HG03432 (cell line): ENCODE results near the gene FAM118A.
"Not testable (repeated sequence)": the region's sequence is repeated elsewhere in the genome, so short reads cannot be mapped to it uniquely, and the experiment has no call there.

Experiments
- ATAC-seq: cut with Tn5 transposase; IDR thresholded peaks from one replicate; pipeline ENCODE4 v1.9.1; 2021; ENCODE audit warnings: mild to moderate bottlenecking, moderate library complexity; ENCODE audit not compliant: unreplicated experiment

The FAM118A gene

DNA sequence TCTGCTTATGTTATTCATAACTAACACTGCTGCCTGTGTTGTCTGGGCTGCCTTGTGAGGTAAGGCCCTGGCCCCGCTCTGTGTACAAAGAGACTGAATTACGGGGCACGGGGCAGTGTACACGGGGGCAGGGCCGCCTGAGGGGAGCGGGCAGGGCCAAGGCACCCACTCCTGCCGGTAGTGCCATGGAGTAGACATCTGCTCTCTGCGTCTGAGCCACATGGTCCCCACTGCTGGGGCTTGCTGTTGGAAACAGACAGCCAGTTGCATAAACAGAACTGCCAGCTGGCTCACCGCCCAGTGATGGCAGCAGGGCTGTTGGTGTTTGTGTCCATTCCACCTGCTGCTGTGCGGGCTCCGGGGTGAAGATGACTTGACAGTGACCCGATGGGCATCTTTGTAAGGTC is 19.8 kb downstream of the FAM118A start:
- ATAC-seq, result no peak

GRCh38 chr22:45330548-45330947 is 20.8 kb downstream of the FAM118A start:
- ATAC-seq, result no peak

DNA sequence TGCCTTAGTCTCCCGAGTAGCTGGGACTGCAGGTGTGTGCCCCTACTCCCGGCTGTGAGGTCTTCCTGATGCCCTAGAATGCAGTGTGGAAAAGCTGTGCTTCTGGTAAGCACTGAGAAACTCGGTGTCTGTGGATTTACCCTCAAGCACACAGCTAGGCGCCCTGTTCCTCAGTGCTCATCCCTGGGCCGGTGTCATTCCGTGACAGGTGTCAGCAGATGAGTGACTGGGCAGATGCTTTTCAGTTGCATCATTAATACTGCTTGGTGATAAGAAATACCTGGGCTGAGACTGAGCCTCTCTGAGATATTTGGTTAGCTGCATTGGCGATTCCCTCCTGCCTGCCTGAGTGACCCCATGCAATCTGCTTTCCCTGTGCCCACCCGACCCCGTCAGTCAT is 21.8 kb downstream of the FAM118A start:
- ATAC-seq, result no peak

GRCh38 chr22:45332001-45332400 is 22.3 kb downstream of the FAM118A start:
- ATAC-seq, result no peak

DNA sequence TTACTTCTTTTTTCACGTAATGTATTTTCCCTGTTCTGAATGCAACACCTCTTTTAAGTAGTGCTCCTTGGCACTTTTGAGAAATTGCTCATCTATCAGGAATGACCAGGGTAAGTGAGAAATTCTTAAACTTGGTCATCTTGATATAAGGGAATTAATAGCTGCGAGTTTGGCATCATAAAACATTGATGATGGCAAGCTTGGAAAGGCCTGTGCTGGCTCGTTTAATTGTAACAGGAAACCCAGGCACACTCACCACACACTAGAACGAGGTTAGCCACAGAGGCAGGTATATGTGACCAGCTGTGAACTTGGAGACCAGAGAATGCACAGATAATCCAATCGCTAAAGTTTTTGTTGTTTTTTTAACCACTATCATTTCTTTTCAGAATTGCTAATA is 24.3 kb downstream of the FAM118A start:
- no peak for ATAC-seq

DNA sequence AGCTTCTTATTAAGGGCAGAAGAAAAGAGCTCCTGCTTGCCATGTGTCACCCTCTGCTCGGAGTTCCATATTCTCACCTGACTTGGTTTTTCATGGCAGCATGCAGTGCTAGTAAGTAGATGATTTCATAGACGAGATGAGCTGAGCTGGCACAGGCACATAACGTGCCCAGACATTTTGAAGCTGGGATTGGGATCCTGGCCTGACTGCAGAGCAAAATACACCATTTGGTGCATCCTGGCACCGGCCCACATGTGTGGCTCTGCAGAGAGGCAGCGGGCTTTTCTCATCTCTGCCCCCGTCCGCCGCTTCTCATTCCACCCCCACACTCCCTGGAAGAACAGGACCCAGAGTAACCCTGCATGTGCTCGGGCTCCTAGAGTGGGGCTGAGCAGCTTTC is 24.8 kb downstream of the FAM118A start:
- ATAC-seq, result no peak

- ATAC-seq, result no peak
These were observed 25.5 kb downstream of the FAM118A start for GRCh38 chr22:45335021-45335818.

GRCh38 chr22:45335854-45336522 is 26.3 kb downstream of the FAM118A start:
- no peak for ATAC-seq

- no peak for ATAC-seq
These were observed 27.3 kb downstream of the FAM118A start for GRCh38 chr22:45336971-45337431.

GRCh38 chr22:45337536-45337935 is 27.8 kb downstream of the FAM118A start:
- no peak for ATAC-seq

- no peak for ATAC-seq
These were observed 29.1 kb downstream of the FAM118A start for GRCh38 chr22:45338795-45339194.

GRCh38 chr22:45340323-45340722 is 30.6 kb downstream of the FAM118A start:
- no peak for ATAC-seq

DNA sequence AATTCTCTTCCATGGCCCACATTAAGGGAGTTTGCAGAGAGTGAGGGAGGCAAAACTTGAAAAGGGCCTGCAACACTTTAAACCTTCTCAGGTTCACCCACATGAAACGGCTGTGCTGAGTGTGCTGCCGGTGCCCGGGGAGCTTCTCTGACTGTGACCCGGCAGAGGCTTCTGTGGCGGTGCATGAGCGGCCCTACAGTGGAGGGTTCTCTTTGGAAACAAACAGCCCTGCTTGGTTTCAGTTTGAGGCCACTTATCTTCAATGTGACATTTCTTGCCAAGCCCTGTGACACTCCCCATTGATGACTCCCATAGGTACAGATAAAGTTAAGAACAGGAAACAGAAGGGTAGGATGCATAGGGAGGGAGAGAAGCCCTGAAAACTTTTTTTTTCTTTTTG is 31.8 kb downstream of the FAM118A start:
- no peak for ATAC-seq

DNA sequence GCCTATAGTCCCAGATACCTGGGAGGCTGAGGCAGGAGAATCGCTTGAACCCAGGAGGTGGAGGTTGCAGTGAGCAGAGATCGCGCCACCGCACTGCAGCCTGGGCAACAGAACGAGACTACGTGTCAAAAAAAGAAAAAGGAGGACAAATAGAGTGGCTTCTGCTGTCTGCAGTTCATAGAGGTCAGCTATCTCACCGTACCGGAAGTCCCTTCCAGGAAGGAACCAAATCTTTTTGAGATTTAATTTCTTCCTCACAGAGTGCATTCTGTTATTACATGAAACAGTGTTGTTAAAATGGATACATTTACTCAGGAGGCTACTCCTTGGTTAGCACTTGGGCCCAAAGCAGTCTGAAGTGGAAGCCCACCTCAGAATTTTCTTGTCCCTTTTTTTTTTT is 33.4 kb downstream of the FAM118A start:
- ATAC-seq, result no peak

DNA sequence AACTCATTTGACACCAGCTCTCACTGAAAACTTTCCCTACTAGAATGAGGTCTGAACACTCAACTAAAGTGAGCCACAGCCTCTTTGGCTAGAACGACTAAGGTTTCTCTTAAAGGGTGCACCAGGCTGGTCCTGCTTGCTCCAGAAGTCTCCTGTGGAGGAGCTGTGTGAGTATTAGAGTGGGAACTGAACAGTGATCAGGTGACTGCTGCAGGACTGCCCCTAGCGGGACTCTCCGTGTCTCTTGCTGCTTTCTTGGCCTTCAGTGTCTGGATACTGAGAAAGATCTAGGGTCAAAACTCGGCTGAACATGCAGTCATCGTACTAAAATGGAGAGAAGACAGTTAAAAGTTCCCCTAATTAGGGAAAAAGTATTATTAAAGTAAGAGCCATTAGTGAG is 34.6 kb downstream of the FAM118A start:
- no peak for ATAC-seq

DNA sequence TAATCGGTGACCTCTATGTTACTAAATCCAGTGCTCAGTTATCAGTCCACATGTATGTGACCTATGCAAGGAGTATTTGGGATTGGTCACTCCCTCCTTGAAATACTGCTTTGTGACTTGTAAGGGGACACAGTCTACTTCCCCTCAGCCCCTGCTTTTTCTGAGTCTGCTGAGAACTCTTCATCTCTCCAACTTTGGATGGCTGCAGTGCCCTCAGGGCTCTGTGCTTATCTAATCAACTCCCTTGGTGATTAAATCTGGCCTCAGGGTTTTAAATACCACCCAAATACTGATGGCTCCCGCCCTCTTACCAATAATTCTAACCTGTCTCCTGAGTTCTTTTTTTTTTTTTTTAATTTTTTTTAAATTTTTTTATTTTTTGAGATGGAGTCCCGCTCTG is 40.2 kb downstream of the FAM118A start:
- ATAC-seq, result no peak

- ATAC-seq, result no peak
These were observed 42.2 kb downstream of the FAM118A start for GRCh38 chr22:45351956-45352355.

DNA sequence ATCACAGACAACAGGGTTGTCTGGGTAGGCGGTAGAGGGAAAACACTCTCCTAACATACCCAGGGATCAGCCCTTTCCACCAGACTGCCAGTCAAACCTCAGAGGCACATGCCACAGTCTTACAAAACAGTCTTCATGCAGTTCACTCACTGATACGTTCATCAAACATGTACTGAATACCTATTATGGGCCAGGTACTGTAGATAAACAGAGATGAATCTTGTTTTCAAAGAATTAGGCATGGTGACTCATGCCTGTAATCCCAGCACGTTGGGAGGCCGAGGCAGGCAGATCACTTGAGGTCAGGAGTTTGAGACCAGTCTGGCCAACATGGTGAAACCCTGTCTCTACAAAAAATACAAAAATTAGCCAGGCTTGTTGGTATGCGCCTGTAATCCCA is 43.0 kb downstream of the FAM118A start:
- ATAC-seq, result not testable (repeated sequence)

- no peak for ATAC-seq
These were observed 44.1 kb downstream of the FAM118A start for GRCh38 chr22:45353786-45354185.

- no peak for ATAC-seq
These were observed 47.8 kb downstream of the FAM118A start for GRCh38 chr22:45357490-45357889.

GRCh38 chr22:45358127-45358526 is 48.4 kb downstream of the FAM118A start:
- ATAC-seq, result no peak

DNA sequence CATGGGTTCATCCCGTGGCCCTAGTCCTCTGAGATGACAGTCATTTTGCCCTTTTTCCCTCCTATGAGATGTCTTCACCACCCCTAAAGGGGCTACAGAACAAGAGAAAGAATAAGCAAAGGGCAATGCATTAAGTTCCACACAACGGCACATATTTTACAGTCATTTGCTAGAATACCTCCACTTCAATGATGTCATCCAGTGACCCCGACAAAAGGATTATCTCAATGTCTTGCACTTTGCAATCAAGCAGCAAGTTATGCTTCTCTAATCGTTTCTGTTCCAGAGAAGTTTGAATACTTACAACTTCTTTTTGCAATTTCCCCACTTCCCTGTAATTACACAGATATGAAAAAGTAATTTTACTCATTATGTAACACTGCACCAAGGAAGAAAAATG is 49.9 kb downstream of the FAM118A start:
- ATAC-seq, result no peak
